Neural crest cell (in vitro differentiated cells): Measurements from ENCODE around the gene IL22RA1. TPM values are rescaled to one million over a fixed set of nuclear protein-coding genes. Genes with fewer than 3 reads are reported as not detected.
A peak's percentile ranks its signal among the peaks of the same experiment; 100 is the strongest.

Experiments used
- DNase-seq: peaks from one replicate; pipeline ENCODE4 v3.0.0; 2021; ENCODE audit warnings: low read depth, mixed read lengths, low spot score
- H3K27ac Mint-ChIP-seq: one replicate; pipeline ENCODE4 v1.8.0; 2021; ENCODE audit warnings: mild to moderate bottlenecking, mixed read lengths; ENCODE audit not compliant: unreplicated experiment
- H3K27me3 Mint-ChIP-seq: 2 replicates; pipeline ENCODE4 v1.8.0; 2021; ENCODE audit warnings: low read depth, mild to moderate bottlenecking, mixed read lengths
- H3K36me3 Mint-ChIP-seq: 2 replicates; pipeline ENCODE4 v1.8.0; 2021; ENCODE audit warnings: low read depth, mild to moderate bottlenecking, mixed read lengths
- H3K4me1 Mint-ChIP-seq: 2 replicates; pipeline ENCODE4 v1.8.0; 2021; ENCODE audit warnings: mixed read lengths
- H3K4me3 Mint-ChIP-seq: one replicate; pipeline ENCODE4 v1.8.0; 2021; ENCODE audit warnings: mild to moderate bottlenecking, mixed read lengths
- H3K9me3 Mint-ChIP-seq: 2 replicates; pipeline ENCODE4 v1.8.0; 2021; ENCODE audit warnings: mixed read lengths
- total RNA-seq: library from RNA; stranded (reverse); gene quantifications from 2 replicates; pipeline ENCODE4 v1.2.1, GENCODE V29; 2021
- TF ChIP-seq, protein P1 (sequence below): fragments of 200-600 bp; sonication (generic); conservative IDR thresholded peaks from 2 replicates; pipeline ENCODE4 v1.5.0; 2021; ENCODE audit warnings: antibody characterized with exemption, mild to moderate bottlenecking

The IL22RA1 gene
- total RNA-seq, 1 donor from 2014 or later, result not detected

DNA sequence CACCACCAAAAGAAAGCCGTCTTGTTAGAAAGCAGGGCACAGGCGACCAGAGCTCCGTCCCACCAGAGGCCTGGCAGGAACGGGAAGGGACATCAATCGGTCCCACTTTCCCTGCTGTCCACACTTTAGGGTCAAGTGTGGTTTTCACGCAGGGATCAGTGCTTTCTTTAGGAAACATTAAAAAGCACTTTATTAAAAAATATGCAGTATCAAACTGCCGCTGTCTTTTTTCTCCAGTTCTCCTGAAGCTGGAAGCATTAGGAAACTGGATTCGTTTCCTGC is 43.7 kb upstream of the IL22RA1 start:
- Mint-ChIP-seq H3K36me3 (no peaks in the 10 kb centered on the region), H3K4me1 (peaks cover 5% of the 10 kb centered on the region), H3K27me3 (peaks cover 69% of the 10 kb centered on the region), H3K4me3 (peak overlapping the region; percentile 74), H3K9me3 (no peaks in the 10 kb centered on the region), H3K27ac (no peak overlapping the region)
- DNase-seq, result no peak
- TF ChIP-seq, protein P1, sequence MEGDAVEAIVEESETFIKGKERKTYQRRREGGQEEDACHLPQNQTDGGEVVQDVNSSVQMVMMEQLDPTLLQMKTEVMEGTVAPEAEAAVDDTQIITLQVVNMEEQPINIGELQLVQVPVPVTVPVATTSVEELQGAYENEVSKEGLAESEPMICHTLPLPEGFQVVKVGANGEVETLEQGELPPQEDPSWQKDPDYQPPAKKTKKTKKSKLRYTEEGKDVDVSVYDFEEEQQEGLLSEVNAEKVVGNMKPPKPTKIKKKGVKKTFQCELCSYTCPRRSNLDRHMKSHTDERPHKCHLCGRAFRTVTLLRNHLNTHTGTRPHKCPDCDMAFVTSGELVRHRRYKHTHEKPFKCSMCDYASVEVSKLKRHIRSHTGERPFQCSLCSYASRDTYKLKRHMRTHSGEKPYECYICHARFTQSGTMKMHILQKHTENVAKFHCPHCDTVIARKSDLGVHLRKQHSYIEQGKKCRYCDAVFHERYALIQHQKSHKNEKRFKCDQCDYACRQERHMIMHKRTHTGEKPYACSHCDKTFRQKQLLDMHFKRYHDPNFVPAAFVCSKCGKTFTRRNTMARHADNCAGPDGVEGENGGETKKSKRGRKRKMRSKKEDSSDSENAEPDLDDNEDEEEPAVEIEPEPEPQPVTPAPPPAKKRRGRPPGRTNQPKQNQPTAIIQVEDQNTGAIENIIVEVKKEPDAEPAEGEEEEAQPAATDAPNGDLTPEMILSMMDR, result no peak

DNA sequence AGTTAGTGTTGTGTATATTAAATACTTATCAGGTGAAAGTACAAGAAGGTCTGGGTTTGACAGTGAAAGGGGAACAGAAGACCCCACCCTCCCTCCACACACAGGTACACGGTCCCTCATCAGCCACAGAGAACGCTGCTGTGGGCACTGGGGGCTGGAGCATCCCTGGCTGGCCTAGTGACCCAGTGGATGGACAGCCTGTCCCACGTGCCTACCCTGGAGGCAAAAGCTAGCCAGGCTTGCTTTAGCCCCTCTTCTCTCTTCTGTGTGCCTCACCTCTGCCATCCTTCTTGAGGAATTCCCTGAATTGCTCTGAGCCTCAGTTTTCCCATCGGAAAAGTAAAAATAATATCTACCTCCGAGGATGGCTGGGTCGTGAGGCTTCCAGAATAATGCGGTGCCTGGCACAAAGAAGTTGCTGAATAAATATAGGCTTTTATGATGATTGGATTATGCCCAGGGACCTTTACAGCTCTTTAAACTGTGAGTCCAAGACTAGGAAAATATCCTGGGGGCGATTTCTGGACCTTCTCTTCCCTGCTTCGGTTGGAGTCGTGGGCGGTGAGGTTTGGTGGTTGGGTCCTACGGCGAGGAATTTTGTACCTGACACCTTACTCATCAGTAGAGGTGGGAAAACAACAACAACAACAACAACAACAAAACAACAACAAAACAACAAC is 43.2 kb upstream of the IL22RA1 start:
- peak overlapping the region; percentile 74 for H3K4me3 Mint-ChIP-seq
- H3K27me3 Mint-ChIP-seq, result peaks cover 65% of the 10 kb centered on the region
- DNase-seq, result no peak
- H3K36me3 Mint-ChIP-seq, result no peaks in the 10 kb centered on the region
- H3K4me1 Mint-ChIP-seq, result peaks cover 5% of the 10 kb centered on the region
- no peak overlapping the region for H3K27ac Mint-ChIP-seq
- H3K9me3 Mint-ChIP-seq, result no peaks in the 10 kb centered on the region
- TF ChIP-seq, protein P1, result no peak

DNA sequence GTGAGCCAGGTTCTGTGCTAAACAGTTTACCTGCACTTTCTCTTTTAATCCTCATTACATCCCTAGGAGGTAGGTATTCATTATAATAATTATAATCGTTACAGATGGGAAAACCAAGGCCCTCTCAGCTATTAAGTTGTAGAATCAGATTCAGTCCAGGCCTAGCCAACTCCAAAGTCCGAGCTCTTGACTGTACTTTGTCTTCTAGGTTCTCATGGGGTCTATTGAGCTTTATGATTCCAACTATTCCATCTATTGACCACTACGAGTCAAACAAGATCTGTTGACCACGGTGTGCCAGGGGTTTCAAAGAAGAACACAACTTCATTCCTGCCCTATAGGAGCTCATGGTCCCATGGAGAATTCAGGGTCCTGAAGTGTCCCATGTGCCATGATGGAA is 42.1 kb upstream of the IL22RA1 start:
- H3K9me3 Mint-ChIP-seq, result no peaks in the 10 kb centered on the region

GRCh38 chr1:24182061-24182460 is 39.1 kb upstream of the IL22RA1 start:
- no peaks in the 10 kb centered on the region for H3K9me3 Mint-ChIP-seq
- TF ChIP-seq, protein P1, result no peak
- H3K36me3 Mint-ChIP-seq, result no peaks in the 10 kb centered on the region
- H3K27ac Mint-ChIP-seq, result no peak overlapping the region
- no peaks in the 10 kb centered on the region for H3K4me1 Mint-ChIP-seq
- DNase-seq, result no peak
- no peak overlapping the region for H3K4me3 Mint-ChIP-seq
- H3K27me3 Mint-ChIP-seq, result peaks cover 31% of the 10 kb centered on the region

More for the DNA sequence above, 42.1 kb upstream of the IL22RA1 start:
- H3K36me3 Mint-ChIP-seq, result no peaks in the 10 kb centered on the region
- DNase-seq, result no peak
- TF ChIP-seq, protein P1, result no peak
- peaks cover 57% of the 10 kb centered on the region for H3K27me3 Mint-ChIP-seq
- no peak overlapping the region for H3K27ac Mint-ChIP-seq
- H3K4me3 Mint-ChIP-seq, result peak overlapping the region; percentile 31
- H3K4me1 Mint-ChIP-seq, result peaks cover 5% of the 10 kb centered on the region

DNA sequence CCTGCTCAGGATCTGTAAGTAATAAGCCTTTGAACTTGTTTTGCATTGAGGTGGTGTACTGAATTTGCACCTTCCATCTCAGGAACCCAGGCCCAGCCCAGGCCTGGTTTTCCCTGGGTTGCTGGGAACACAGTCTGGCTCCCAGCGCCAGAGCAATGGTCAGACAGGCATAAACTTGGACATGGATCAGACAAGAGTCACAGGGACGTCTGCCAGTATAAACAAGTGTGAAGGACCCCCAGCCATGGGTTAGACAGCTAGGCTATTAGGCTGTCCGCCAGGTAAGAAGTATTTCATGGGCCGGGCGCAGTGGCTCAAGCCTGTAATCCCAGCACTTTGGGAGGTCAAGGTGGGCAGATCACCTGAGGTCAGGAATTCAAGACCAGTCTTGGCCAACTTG is 38.7 kb upstream of the IL22RA1 start:
- Mint-ChIP-seq H3K4me1 (no peaks in the 10 kb centered on the region), H3K27me3 (peaks cover 29% of the 10 kb centered on the region), H3K36me3 (no peaks in the 10 kb centered on the region), H3K4me3 (no peak overlapping the region), H3K27ac (no peak overlapping the region), H3K9me3 (no peaks in the 10 kb centered on the region)
- TF ChIP-seq, protein P1, result no peak
- DNase-seq, result no peak
